HCT116 (cell line): Measurements from ENCODE around the gene TPM2. TPM values are rescaled to one million over a fixed set of nuclear protein-coding genes. Genes with fewer than 3 reads are reported as not detected.

Experiments used
- ATAC-seq: fragments of 200-7000 bp; cut with Tn5 transposase; 2 replicates; pipeline ENCODE4 v1.9.1; 2020; ENCODE audit warnings: mild to moderate bottlenecking, moderate library complexity
- BruUV-seq: library from RNA; stranded (reverse); fragments of 400-500 nt; replicated peaks from 2 replicates; lab custom pipeline; 2021; lab: Mats Ljungman, UMichigan
- CTCF ChIA-PET: fragments of 300-600 bp; sonication (Branson Sonifier 250); formaldehyde crosslinking; loops from one replicate; lab custom pipeline; 2021; ENCODE audit warnings: antibody characterized with exemption; lab: Charles Lee
- POLR2A ChIA-PET: fragments of 300-600, 350-600 bp; sonication (Branson Sonifier 250); formaldehyde crosslinking; loops from one replicate; lab custom pipeline; 2021; ENCODE audit warnings: antibody characterized with exemption; lab: Charles Lee
- RAD21 ChIA-PET, 2 experiments: fragments of 300-600 bp; sonication (Branson Sonifier 250); formaldehyde crosslinking; loops; one replicate each; lab custom pipeline; 2023; ENCODE audit warnings: low total read pairs in 2 of 2; ENCODE audit not compliant: uncharacterized antibody in 2 of 2, unreplicated experiment in 2 of 2, low non-redundant PET in 1 of 2; lab: Charles Lee
- DNase-seq: peaks from one replicate; pipeline ENCODE4 v3.0.0-alpha.2; 2010; ENCODE audit warnings: low read depth, low spot score
- H2AFZ ChIP-seq: fragments of 200-600 bp; shearing (Covaris generic), sonication (generic); 2 replicates; pipeline ENCODE4 v1.6.1; 2017; ENCODE audit warnings: low read depth, mixed run types, mixed read lengths, antibody characterized with exemption, low read length; ENCODE audit not compliant: poor library complexity, severe bottlenecking
- H3K27ac ChIP-seq: 2 replicates; pipeline ENCODE4 v1.5.1; 2012; ENCODE audit warnings: low read depth, low read length
- H3K27me3 ChIP-seq: fragments of 200-600 bp; sonication (generic); 2 replicates; pipeline ENCODE4 v1.6.1; 2016; ENCODE audit warnings: mixed run types, low read length, mixed read lengths; ENCODE audit not compliant: insufficient read depth
- H3K36me3 ChIP-seq, 2 experiments: fragments of 200-500 bp in 1 of 2; fragments of 200-600 bp in 1 of 2; sonication (Bioruptor generic) in 1 of 2; sonication (generic) in 1 of 2; 2 replicates each; pipeline versions ENCODE4 v1.5.1 to v1.6.1; 2014 to 2016; ENCODE audit warnings: low read length in 2 of 2, inconsistent platforms in 1 of 2, mixed read lengths in 1 of 2, mixed run types in 1 of 2; ENCODE audit not compliant: insufficient read depth in 2 of 2, control insufficient read depth in 1 of 2
- H3K4me1 ChIP-seq, 2 experiments: fragments of 200-600 bp in 1 of 2; sonication (generic) in 1 of 2; 2 replicates each; pipeline versions ENCODE4 v1.5.1 to v1.6.1; 2012 to 2017; ENCODE audit warnings: low read length in 2 of 2, inconsistent platforms in 1 of 2, mild to moderate bottlenecking in 1 of 2, mixed read lengths in 1 of 2, mixed run types in 1 of 2, moderate library complexity in 1 of 2; ENCODE audit not compliant: insufficient read depth in 2 of 2, control insufficient read depth in 1 of 2
- H3K4me2 ChIP-seq: fragments of 200-600 bp; sonication (generic); 2 replicates; pipeline ENCODE4 v1.6.1; 2017; ENCODE audit warnings: mixed run types, low read length, mixed read lengths
- H3K4me3 ChIP-seq, 2 experiments: fragments of 200-600 bp in 1 of 2; sonication (generic) in 1 of 2; replicated peaks in 1 of 2; 2 replicates each; pipeline ENCODE4 v1.5.1; 2011 to 2016; ENCODE audit warnings: low read length in 2 of 2, control low read depth in 1 of 2, low read depth in 1 of 2, mild to moderate bottlenecking in 1 of 2, mixed read lengths in 1 of 2, mixed run types in 1 of 2
- H3K79me2 ChIP-seq: fragments of 200-600 bp; sonication (generic); 2 replicates; pipeline ENCODE4 v1.6.1; 2017; ENCODE audit warnings: mild to moderate bottlenecking, mixed run types, low read length, moderate library complexity, mixed read lengths; ENCODE audit not compliant: insufficient read depth
- H3K9ac ChIP-seq: fragments of 200-600 bp; sonication (generic); 2 replicates; pipeline ENCODE4 v1.6.1; 2016; ENCODE audit warnings: low read length, mixed read lengths
- H3K9me2 ChIP-seq: fragments of 200-600 bp; sonication (generic), shearing (Covaris generic); 2 replicates; pipeline ENCODE4 v1.6.1; 2017; ENCODE audit warnings: mixed run types, mild to moderate bottlenecking, moderate library complexity; ENCODE audit not compliant: insufficient read depth
- H3K9me3 ChIP-seq, 2 experiments: fragments of 200-500 bp in 1 of 2; fragments of 200-600 bp in 1 of 2; sonication (Bioruptor generic) in 1 of 2; sonication (generic) in 1 of 2; 2 replicates each; pipeline ENCODE4 v1.6.1; 2014 to 2017; ENCODE audit warnings: low read length in 2 of 2, mixed read lengths in 2 of 2, inconsistent platforms in 1 of 2, low read depth in 1 of 2, mild to moderate bottlenecking in 1 of 2, mixed run types in 1 of 2, moderate library complexity in 1 of 2; ENCODE audit not compliant: control insufficient read depth in 1 of 2, insufficient read depth in 1 of 2
- H4K20me1 ChIP-seq: fragments of 200-600 bp; sonication (generic), shearing (Covaris generic); 2 replicates; pipeline ENCODE4 v1.6.1; 2017; ENCODE audit warnings: mixed run types, mild to moderate bottlenecking, moderate library complexity; ENCODE audit not compliant: insufficient read depth
- ATF3 ChIP-seq: IDR thresholded peaks from 2 replicates; pipeline ENCODE4 v1.6.1; 2012
- CBX3 ChIP-seq: IDR thresholded peaks from 2 replicates; pipeline ENCODE4 v1.6.1; 2012; ENCODE audit warnings: low read depth
- CEBPB ChIP-seq: IDR thresholded peaks from 2 replicates; pipeline ENCODE4 v1.6.1; 2012; ENCODE audit warnings: low read depth
- CTCF ChIP-seq, 3 experiments: fragments of 200-600 bp in 1 of 3; sonication (generic) in 1 of 3; IDR thresholded peaks in 2 of 3; conservative IDR thresholded peaks in 1 of 3; 2 replicates each; pipeline ENCODE4 v1.5.1; 2012 to 2017; ENCODE audit warnings: low read depth in 2 of 3, low read length in 2 of 3, antibody characterized with exemption in 1 of 3, borderline replicate concordance in 1 of 3, control low read depth in 1 of 3, mild to moderate bottlenecking in 1 of 3, mixed read lengths in 1 of 3, mixed run types in 1 of 3, moderate library complexity in 1 of 3; ENCODE audit not compliant: insufficient read depth in 1 of 3
- EGR1 ChIP-seq: IDR thresholded peaks from 2 replicates; pipeline ENCODE4 v1.6.1; 2012; ENCODE audit warnings: low read depth
- ELF1 ChIP-seq: IDR thresholded peaks from 2 replicates; pipeline ENCODE4 v1.6.1; 2012; ENCODE audit warnings: low read depth, borderline replicate concordance
- JUND ChIP-seq: IDR thresholded peaks from 2 replicates; pipeline ENCODE4 v1.6.1; 2012
- MAX ChIP-seq: IDR thresholded peaks from 2 replicates; pipeline ENCODE4 v1.6.1; 2012
- POLR2A ChIP-seq: IDR thresholded peaks from 2 replicates; pipeline ENCODE4 v1.7.0; 2011; ENCODE audit warnings: borderline replicate concordance; ENCODE audit not compliant: insufficient read depth, insufficient read length; ENCODE audit errors: extremely low read depth
- POLR2AphosphoS5 ChIP-seq: IDR thresholded peaks from 2 replicates; pipeline ENCODE4 v1.6.1; 2011; ENCODE audit warnings: mild to moderate bottlenecking, low read depth, low read length, moderate library complexity
- RAD21 ChIP-seq: IDR thresholded peaks from 2 replicates; pipeline ENCODE4 v1.6.1; 2012; ENCODE audit warnings: low read depth, mild to moderate bottlenecking
- REST ChIP-seq: IDR thresholded peaks from 2 replicates; pipeline ENCODE4 v1.6.1; 2012; ENCODE audit warnings: low read depth
- SIN3A ChIP-seq: IDR thresholded peaks from 2 replicates; pipeline ENCODE4 v1.6.1; 2012; ENCODE audit warnings: low read depth
- SP1 ChIP-seq: IDR thresholded peaks from 2 replicates; pipeline ENCODE4 v1.6.1; 2012; ENCODE audit warnings: low read depth
- SRF ChIP-seq: IDR thresholded peaks from 2 replicates; pipeline ENCODE4 v1.6.1; 2012; ENCODE audit warnings: low read depth
- TCF7L2 ChIP-seq: IDR thresholded peaks from 2 replicates; pipeline ENCODE4 v1.7.0; 2011; ENCODE audit warnings: borderline replicate concordance, inconsistent platforms; ENCODE audit not compliant: insufficient read depth, insufficient read length; ENCODE audit errors: extremely low read depth
- YY1 ChIP-seq: IDR thresholded peaks from 2 replicates; pipeline ENCODE4 v1.6.1; 2011; ENCODE audit warnings: low read length, low read depth, moderate library complexity, mild to moderate bottlenecking; ENCODE audit not compliant: insufficient replicate concordance; ENCODE audit errors: extremely low read depth
- ZBTB33 ChIP-seq: IDR thresholded peaks from 2 replicates; pipeline ENCODE4 v1.6.1; 2011; ENCODE audit warnings: mild to moderate bottlenecking, low read length, moderate library complexity; ENCODE audit not compliant: insufficient replicate concordance; ENCODE audit errors: extremely low read depth
- ZFX ChIP-seq: fragments of 450-650 bp; IDR thresholded peaks from 2 replicates; pipeline ENCODE4 v1.6.1; 2017
- ZNF274 ChIP-seq: fragments of 200-500 bp; sonication (Bioruptor generic); IDR thresholded peaks from 2 replicates; pipeline ENCODE4 v1.6.1; 2014; ENCODE audit warnings: mild to moderate bottlenecking, low read depth, low read length, inconsistent platforms
- intact Hi-C: fragments of 100-400 bp; cut with micrococcal nuclease; formaldehyde crosslinking; loops from 2 replicates; pipeline ENCODE4 v1.10.0; 2022
- total RNA-seq: library from RNA; stranded (reverse); gene quantifications from one replicate; pipeline ENCODE4 v1.2.1, GENCODE V29; 2021; ENCODE audit not compliant: unreplicated experiment

The TPM2 gene
- total RNA-seq, 1 experiment from 2014 or later: 278 TPM

GRCh38 chr9:35662437-35662836 lies 27.3 kb downstream of the TPM2 start:
- H3K27ac ChIP-seq: peak overlapping the region; percentile 33; the same call in 1 of the 2 replicates
- H3K9ac ChIP-seq: no peak overlapping the region
- H3K4me3 ChIP-seq: no peak overlapping the region
- TF ChIP-seq MAX: no peak
- TF ChIP-seq TCF7L2: no peak
- TF ChIP-seq YY1: no peak
- TF ChIP-seq SIN3A: no peak
- TF ChIP-seq SP1: no peak
- TF ChIP-seq EGR1: no peak
- TF ChIP-seq RAD21: no peak
- no peak for TF ChIP-seq REST
- no peak for TF ChIP-seq ZBTB33
- no peak for TF ChIP-seq POLR2A
- no peak for TF ChIP-seq CEBPB
- TF ChIP-seq CTCF (IDR thresholded peaks at IDR 0.05 in 2 of 3, conservative IDR thresholded peaks at IDR 0.05 in 1 of 3; ENCODE audit: borderline replicate concordance in 1 of 3, insufficient read depth in 1 of 3, low read depth in 2 of 3, low read length in 2 of 3): no peak
- TF ChIP-seq ZNF274: no peak
- no peak for TF ChIP-seq ELF1
- TF ChIP-seq JUND: no peak
- no peak for TF ChIP-seq SRF
- no peak for TF ChIP-seq ATF3
- TF ChIP-seq ZFX: no peak
- TF ChIP-seq CBX3: no peak
- TF ChIP-seq POLR2AphosphoS5: no peak
- no peaks in the 10 kb centered on the region for H3K9me3 ChIP-seq
- H3K27me3 ChIP-seq: no peaks in the 10 kb centered on the region
- ChIA-PET CTCF (interaction anchor here (2.4 to 3.2 kb wide), 2 partner anchors 34 to 69 kb away, joined by 20 to 33 read pairs; partner anchors contain the start of genes CREB3 and TLN1), POLR2A (no interaction called here), RAD21 (no interaction called here)
- intact Hi-C loops: no loop called here
- BruUV-seq: no TSS peak
- peaks cover 6 to 27% of the 10 kb centered on the region in 2 experiments; a peak in 3 of 4 replicates for H3K36me3 ChIP-seq
- H3K4me1 ChIP-seq: peaks cover 19 to 59% of the 10 kb centered on the region in 2 experiments; a peak in 3 of 4 replicates
- peaks cover 28% of the 10 kb centered on the region; the same call in 1 of the 2 replicates for H3K79me2 ChIP-seq
- H3K9me2 ChIP-seq: no peaks in the 10 kb centered on the region
- DNase-seq: no peak
- no peak overlapping the region for H2AFZ ChIP-seq
- no peak for ATAC-seq
- H3K4me2 ChIP-seq: no peak overlapping the region
- no peaks in the 10 kb centered on the region for H4K20me1 ChIP-seq
